Neural cell (in vitro differentiated cells): ENCODE data around the gene CFB.

Source experiments
- CTCF ChIP-seq: fragments of 450-650 bp; IDR thresholded peaks from 2 replicates; pipeline ENCODE4 v1.5.1; 2014; ENCODE audit warnings: antibody characterized with exemption, mild to moderate bottlenecking, moderate library complexity; ENCODE audit not compliant: poor library complexity, severe bottlenecking
- EP300 ChIP-seq: fragments of 450-650 bp; conservative IDR thresholded peaks from 2 replicates; pipeline ENCODE4 v1.6.1; 2014; ENCODE audit warnings: antibody characterized with exemption, mild to moderate bottlenecking, moderate library complexity; ENCODE audit not compliant: poor library complexity, severe bottlenecking
- EZH2 ChIP-seq: fragments of 200-600, 300-800 bp; shearing (Covaris generic), sonication (generic); IDR thresholded peaks from 2 replicates; pipeline ENCODE4 v1.6.1; 2014; ENCODE audit warnings: antibody characterized with exemption, low read length, borderline replicate concordance, mild to moderate bottlenecking; ENCODE audit not compliant: insufficient read depth, poor library complexity, severe bottlenecking
- MXI1 ChIP-seq: fragments of 450-650 bp; conservative IDR thresholded peaks from 2 replicates; pipeline ENCODE4 v1.6.1; 2014; ENCODE audit warnings: antibody characterized with exemption, mild to moderate bottlenecking; ENCODE audit not compliant: poor library complexity, severe bottlenecking
- POLR2AphosphoS5 ChIP-seq: IDR thresholded peaks from 2 replicates; pipeline ENCODE4 v1.6.1; 2012
- RAD21 ChIP-seq: fragments of 450-650 bp; conservative IDR thresholded peaks from 2 replicates; pipeline ENCODE4 v1.6.1; 2014; ENCODE audit warnings: antibody characterized with exemption, mild to moderate bottlenecking, moderate library complexity
- REST ChIP-seq: IDR thresholded peaks from 2 replicates; pipeline ENCODE4 v1.6.1; 2012; ENCODE audit warnings: borderline replicate concordance
- SMC3 ChIP-seq: fragments of 450-650 bp; conservative IDR thresholded peaks from 2 replicates; pipeline ENCODE4 v1.6.1; 2014; ENCODE audit warnings: antibody characterized with exemption, mild to moderate bottlenecking, moderate library complexity; ENCODE audit not compliant: poor library complexity
- TAF1 ChIP-seq: IDR thresholded peaks from 2 replicates; pipeline ENCODE4 v1.6.1; 2012; ENCODE audit warnings: low read depth

GRCh38 chr6:31915756-31916155, 30.1 kb upstream of the CFB start:
- TF ChIP-seq CTCF (no peak), EZH2 (no peak), POLR2AphosphoS5 (no peak), EP300 (no peak), TAF1 (no peak), RAD21 (no peak), SMC3 (no peak), MXI1 (no peak), REST (no peak)
